IMR-90 (cell line): ENCODE data around the gene RABIF.
"Not testable (repeated sequence)": the region's sequence is repeated elsewhere in the genome, so short reads cannot be mapped to it uniquely, and the experiment has no call there.

ENCODE experiments used
- BHLHE40 ChIP-seq: fragments of 150-350 bp; IDR thresholded peaks from 2 replicates; pipeline ENCODE4 v1.6.1; 2016; ENCODE audit warnings: mild to moderate bottlenecking, low read depth, low read length
- CEBPB ChIP-seq: IDR thresholded peaks from 2 replicates; pipeline ENCODE4 v1.6.1; 2012; ENCODE audit warnings: low read depth, low read length, improper control_type of control experiment
- MXI1 ChIP-seq: IDR thresholded peaks from 2 replicates; pipeline ENCODE4 v1.6.1; 2012; ENCODE audit warnings: low read depth, mild to moderate bottlenecking, low read length, moderate library complexity, borderline replicate concordance
- POLR2A ChIP-seq: IDR thresholded peaks from 2 replicates; pipeline ENCODE4 v1.6.1; 2012; ENCODE audit warnings: mild to moderate bottlenecking, low read depth, low read length
- SMC3 ChIP-seq: fragments of 150-350 bp; IDR thresholded peaks from 2 replicates; pipeline ENCODE4 v1.6.1; 2016; ENCODE audit warnings: low read depth, mild to moderate bottlenecking, antibody characterized with exemption, low read length, moderate library complexity
- TF ChIP-seq, protein P1 (sequence below): conservative IDR thresholded peaks from 2 replicates; pipeline ENCODE4 v1.5.1; 2012; ENCODE audit warnings: mild to moderate bottlenecking, low read depth, low read length, improper control_type of control experiment

DNA sequence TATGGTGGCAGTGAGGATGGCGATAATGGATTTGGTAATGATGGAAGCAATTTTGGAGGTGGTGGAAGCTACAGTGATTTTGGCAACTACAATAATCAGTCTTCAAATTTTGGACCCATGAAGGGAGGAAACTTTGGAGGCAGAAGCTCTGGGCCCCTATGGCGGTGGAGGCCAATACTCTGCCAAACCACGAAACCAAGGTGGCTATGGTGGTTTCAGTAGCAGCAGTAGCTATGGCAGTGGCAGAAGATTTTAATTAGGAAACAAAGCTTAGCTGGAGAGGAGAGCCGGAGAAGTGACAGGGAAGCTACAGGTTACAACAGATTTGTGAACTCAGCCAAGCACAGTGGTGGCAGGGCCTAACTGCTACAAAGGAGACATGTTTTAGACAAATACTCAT is 23.5 kb upstream of the RABIF start:
- TF ChIP-seq, protein P1, sequence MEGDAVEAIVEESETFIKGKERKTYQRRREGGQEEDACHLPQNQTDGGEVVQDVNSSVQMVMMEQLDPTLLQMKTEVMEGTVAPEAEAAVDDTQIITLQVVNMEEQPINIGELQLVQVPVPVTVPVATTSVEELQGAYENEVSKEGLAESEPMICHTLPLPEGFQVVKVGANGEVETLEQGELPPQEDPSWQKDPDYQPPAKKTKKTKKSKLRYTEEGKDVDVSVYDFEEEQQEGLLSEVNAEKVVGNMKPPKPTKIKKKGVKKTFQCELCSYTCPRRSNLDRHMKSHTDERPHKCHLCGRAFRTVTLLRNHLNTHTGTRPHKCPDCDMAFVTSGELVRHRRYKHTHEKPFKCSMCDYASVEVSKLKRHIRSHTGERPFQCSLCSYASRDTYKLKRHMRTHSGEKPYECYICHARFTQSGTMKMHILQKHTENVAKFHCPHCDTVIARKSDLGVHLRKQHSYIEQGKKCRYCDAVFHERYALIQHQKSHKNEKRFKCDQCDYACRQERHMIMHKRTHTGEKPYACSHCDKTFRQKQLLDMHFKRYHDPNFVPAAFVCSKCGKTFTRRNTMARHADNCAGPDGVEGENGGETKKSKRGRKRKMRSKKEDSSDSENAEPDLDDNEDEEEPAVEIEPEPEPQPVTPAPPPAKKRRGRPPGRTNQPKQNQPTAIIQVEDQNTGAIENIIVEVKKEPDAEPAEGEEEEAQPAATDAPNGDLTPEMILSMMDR = not testable (repeated sequence)
- not testable (repeated sequence) for TF ChIP-seq POLR2A, CEBPB, BHLHE40, MXI1, SMC3
